ENCODE measurements around the gene IFT43.
"Not testable (repeated sequence)": the region's sequence is repeated elsewhere in the genome, so short reads cannot be mapped to it uniquely, and the experiment has no call there.

The IFT43 gene

GRCh38 chr14:75981426-75982265 lies 3.9 kb upstream of the IFT43 start, which contains the start of gene TGFB3:
Gene TGFB3, minus strand, starts transcription at chr14:75981995. Its CDS starts 1,102 bp downstream, at chr14:75980893.
- DNase-seq, result peak; percentile 48 to 54

GRCh38 chr14:75982266-75983018 lies 3.1 kb upstream of the IFT43 start:
- DNase-seq, result peak; percentile 43 to 55

GRCh38 chr14:75983019-75983358 lies 2.6 kb upstream of the IFT43 start:
- DNase-seq, result no peak

- no peak for DNase-seq
Measured at GRCh38 chr14:75984674-75985073, 889 bp upstream of the IFT43 start.

- DNase-seq, result no peak
Measured at GRCh38 chr14:75986439-75986765, 839 bp downstream of the IFT43 start.

- no peak for DNase-seq
Measured at GRCh38 chr14:75987201-75987970, 1.8 kb downstream of the IFT43 start.

GRCh38 chr14:75989134-75989533 lies 3.6 kb downstream of the IFT43 start:
- no peak for DNase-seq

- no peak for DNase-seq
Measured at GRCh38 chr14:75990297-75990696, 4.7 kb downstream of the IFT43 start.

GRCh38 chr14:75991753-75992152 lies 6.2 kb downstream of the IFT43 start:
- no peak for DNase-seq

GRCh38 chr14:75993567-75994041 lies 8.0 kb downstream of the IFT43 start:
- DNase-seq, result no peak

- DNase-seq, result no peak
Measured at GRCh38 chr14:75995372-75996041, 9.9 kb downstream of the IFT43 start.

GRCh38 chr14:75996488-75996887 lies 10.9 kb downstream of the IFT43 start:
- DNase-seq, result no peak

- no peak for DNase-seq
Measured at GRCh38 chr14:75999511-76000190, 14.1 kb downstream of the IFT43 start.

- DNase-seq, result no peak
Measured at GRCh38 chr14:76002383-76002782, 16.8 kb downstream of the IFT43 start.

GRCh38 chr14:76006253-76006652 lies 20.7 kb downstream of the IFT43 start:
- DNase-seq, result no peak

- DNase-seq, result no peak
Measured at GRCh38 chr14:76007379-76007778, 21.8 kb downstream of the IFT43 start.

- DNase-seq, result no peak
Measured at GRCh38 chr14:76007852-76008251, 22.3 kb downstream of the IFT43 start.

GRCh38 chr14:76009627-76010026 lies 24.1 kb downstream of the IFT43 start:
- not testable (repeated sequence) for DNase-seq

GRCh38 chr14:76011930-76012329 lies 26.4 kb downstream of the IFT43 start:
- no peak for DNase-seq

- no peak for DNase-seq
Measured at GRCh38 chr14:76012354-76012753, 26.8 kb downstream of the IFT43 start.

GRCh38 chr14:76015191-76015590 lies 29.6 kb downstream of the IFT43 start:
- no peak for DNase-seq

- DNase-seq, result no peak
Measured at GRCh38 chr14:76015668-76016067, 30.1 kb downstream of the IFT43 start.

Measured in NCI-H187 (cell line).